GM18499 (cell line): ENCODE measurements around the gene GLUD1.
"Not testable (repeated sequence)": the region's sequence is repeated elsewhere in the genome, so short reads cannot be mapped to it uniquely, and the experiment has no call there.

Source experiments
- ATAC-seq: cut with Tn5 transposase; IDR thresholded peaks from one replicate; pipeline ENCODE4 v1.9.1; 2021; ENCODE audit warnings: moderate number of reproducible peaks; ENCODE audit not compliant: insufficient read depth, unreplicated experiment

GLUD1 gene

DNA sequence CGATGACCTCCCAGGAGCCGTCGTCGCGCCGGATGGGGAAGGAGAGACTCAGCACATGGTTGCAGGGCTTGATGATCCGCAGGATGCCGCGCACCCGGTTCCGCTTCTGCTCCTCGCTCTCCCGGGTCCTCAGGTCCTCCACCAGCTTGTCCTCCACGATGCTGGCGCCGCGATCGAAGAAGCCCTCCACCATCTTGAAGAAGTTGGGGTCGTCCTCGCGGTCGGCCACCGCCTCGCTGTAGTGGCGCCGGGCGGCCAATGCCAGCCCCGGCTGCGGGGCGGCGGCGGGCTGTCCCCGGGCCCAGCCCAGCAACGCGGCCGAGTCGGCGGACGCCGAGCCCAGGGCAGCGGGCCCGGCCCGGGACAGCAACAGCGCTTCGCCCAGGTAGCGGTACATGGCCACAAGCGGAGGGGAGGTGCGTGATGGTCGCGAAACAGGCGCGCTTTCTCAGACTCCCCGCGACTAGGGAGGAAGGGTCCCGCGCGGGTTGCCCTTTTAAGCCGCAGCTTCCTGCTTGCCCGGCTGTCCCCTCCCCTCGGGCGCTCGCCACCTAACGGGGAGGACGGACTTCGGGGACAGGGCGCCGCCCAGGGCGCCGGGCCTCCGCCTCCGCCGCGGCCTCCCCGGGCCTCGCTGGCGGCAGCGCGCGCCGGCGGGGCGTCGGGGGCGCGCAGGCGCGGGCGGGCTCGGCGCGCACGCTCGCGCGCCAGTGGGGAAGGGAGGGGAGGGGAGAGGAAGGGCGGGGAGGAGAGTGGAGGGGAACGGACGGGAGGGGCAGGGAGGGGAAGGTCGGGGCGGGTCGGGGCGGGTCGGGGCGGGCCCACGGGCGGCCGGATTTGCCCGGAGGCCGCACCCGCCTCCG lies at the start of gene GLUD1, which contains the start of gene SHLD2:
TSS of gene GLUD1 (minus strand) at position 471 of the 863 bp plus-strand sequence. CDS start at position 397, 74 bp downstream.
TSS of gene SHLD2 (plus strand) at position 834 of the 863 bp plus-strand sequence. CDS start 56,149 bp downstream, outside the sequence.
- peak; percentile 33 for ATAC-seq

DNA sequence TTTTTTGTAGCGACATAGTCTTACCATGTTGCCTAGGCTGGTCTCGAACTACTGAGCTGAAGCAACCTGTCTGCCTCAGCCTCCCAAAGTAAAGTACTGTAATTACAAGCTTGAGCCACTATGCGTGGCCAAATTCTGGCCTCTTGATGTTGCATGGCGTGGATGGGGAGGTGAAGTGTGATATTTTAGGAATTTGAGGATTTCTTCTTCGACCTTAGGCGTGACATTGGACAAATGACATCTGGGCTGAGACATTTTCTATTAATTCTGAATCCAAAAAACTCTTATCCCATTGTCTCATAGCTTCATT lies 48.4 kb upstream of the GLUD1 start:
- not testable (repeated sequence) for ATAC-seq

DNA sequence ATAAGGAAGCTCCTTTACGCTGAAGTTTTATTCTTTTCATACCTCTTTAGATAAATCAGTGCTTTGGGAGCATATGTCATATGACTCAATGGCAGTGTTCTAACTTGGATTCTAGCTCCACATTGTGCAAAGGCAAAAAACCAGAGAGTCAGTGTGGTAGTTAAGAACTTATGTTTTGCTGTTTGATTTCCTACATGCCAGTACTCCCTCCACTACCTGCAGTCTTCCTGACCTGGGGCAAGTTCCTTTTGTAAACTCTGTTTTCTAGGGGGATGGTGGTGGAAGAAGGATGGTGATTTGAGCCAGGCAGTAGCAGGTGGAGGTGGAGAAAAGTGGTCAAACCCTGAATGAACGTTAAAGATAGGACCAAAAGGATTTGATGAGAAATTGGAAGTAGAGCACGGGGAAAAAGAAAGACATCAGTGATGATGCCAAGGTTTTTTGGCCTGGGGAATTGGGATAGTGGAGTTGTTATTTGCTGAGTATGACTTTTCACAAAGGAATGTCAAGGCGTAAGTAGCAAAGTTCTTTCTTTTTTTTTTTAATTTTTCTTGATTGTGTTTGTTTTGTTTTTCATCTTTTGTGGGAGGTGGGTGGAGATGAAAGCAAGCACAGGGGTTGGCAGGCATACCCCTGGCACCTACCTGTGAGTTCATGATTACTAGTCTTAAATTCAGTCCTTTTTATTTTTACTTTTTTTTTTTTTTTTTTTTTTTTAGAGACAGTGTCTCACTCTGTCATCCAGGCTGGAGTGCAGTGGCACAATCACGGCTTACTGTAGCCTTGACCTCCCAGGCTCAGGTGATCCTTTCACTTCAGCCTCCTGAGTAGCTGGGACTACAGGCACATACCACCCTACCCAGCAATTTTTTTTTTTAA lies 47.8 kb upstream of the GLUD1 start:
- not testable (repeated sequence) for ATAC-seq

DNA sequence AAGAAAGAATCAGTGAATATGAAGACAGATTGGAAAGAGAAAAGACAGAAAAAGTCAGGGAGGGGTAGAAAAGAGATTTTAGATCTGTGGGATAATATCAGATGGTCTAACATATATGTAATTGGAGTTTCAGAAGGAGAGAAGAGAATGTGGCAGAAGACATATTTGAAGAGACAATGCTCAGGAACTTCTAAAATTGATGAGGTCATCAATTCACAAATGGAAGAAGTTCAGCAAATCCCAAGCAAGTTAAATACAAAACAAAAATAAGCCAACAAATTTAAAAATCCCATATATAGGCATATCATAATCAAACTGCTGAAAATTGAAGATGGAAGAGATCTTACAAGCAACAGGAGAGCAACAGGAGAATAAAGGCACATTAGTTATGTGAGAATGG lies 42.8 kb upstream of the GLUD1 start:
- ATAC-seq, result not testable (repeated sequence)

DNA sequence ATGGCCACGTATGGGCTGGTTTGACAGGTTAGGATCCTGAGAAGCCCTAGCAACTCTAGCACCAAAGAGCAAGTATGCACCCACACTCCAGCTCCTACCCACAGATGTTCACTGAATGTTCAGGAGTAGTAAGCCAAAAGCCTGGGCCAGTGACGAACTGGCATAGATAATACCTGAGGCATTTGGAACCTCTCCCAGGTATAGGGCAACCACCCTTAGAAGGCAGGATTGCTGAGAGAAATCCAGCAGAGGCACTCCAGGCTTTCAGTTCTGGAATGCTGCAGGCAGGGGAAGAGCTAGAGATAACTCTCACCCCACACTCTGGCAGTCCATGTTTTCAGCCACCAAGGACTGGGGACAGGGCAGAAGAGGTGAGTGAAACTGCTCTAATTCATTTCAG lies 39.8 kb upstream of the GLUD1 start:
- ATAC-seq, result not testable (repeated sequence)

DNA sequence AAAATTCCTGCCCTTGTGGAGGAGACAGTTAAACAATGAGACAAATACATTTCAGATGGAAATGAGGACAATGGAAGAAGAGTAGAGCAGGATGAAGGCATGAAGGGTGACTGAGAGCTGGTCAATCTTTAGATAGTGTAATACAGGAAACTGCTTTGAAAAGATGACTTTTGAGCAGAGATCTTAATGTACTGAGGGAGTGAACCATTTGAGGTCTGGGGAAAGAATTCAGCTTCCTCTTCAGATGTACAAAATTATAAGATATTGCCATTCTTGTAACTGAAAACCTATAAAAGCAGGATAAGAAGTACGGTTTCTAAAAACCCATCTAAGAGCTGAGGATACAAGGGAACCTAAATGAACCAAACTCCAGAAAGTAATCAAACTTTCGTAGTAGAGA lies 39.3 kb upstream of the GLUD1 start:
- ATAC-seq, result not testable (repeated sequence)

DNA sequence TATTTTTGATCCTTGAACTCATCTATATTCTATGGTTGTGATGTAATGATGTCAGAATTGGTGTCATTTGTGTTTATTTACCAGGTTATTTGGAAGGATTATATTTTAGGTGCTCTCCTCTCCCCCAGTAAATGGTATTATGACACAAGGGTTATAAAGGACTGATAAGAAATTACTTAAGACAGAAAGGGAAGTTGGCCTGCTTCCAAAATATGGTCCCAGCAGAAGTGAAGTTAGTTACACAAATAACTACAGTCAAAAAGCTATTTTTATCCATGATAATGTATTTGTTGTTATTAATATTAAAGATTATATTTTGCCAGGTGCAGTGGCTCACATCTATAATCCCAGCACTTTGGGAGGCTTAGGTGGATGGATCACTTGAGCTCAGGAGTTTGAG lies 37.5 kb upstream of the GLUD1 start:
- not testable (repeated sequence) for ATAC-seq

DNA sequence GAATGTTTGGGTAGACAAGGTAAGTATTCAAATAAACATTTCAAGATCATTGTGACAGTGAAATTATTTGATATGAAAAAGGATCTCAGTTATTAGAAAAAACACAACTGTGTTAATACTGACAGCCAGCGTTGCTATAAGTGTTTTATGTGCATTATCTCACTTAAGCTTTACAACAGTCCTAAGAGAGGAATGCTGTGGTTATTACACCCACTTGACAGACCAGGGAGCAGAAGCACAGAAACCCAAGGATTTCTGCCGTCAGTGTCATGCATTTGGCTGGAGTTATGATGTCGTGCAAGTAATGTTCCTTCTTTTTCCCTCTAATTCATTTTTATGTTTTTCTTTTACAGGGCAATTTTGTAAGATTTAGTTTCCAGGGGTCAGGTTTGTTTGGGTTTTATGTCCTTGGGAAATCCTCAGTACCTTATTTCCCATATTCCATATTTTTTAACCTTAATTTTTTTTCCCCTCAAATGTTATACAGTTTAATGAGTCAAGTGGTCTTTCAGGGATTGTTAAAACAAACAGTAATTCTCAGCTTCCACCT lies 33.0 kb upstream of the GLUD1 start:
- not testable (repeated sequence) for ATAC-seq

DNA sequence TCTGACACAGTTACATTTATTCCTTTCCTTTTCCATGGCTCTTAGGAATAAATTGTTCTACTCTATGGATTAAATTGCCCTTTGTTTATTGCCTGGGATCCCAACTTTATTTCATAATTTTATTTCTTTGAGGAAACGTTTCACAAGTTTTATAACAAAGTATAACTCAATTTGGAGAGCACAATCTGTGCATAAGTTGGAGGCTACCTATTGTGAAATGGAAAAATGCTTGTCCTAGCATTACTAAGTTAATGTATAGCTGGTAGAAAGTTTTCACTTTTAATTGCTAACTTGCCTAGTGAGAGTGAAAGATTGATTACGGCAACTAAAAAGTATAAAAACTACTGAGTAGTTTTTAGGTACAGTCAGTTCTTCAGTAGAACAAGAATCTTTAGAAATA lies 32.4 kb upstream of the GLUD1 start:
- not testable (repeated sequence) for ATAC-seq

DNA sequence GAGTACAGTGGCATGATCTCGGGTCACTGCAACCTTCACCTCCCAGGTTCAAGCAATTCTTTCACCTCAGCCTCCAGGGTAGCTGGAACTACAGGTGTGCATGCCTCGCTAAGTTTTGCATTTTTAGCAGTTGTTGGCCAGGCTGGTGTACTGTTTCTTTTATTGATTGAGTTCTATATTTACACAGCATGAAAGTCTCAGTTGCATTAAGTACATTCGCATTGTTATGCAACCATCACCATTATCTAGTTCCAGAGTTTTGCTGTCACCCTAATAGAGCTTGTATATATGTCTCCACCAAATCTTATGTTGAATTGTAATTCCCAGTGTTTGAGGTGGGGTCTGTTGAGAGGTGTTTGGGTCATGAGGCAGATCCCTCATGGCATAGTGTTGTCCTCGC lies 28.7 kb upstream of the GLUD1 start:
- ATAC-seq, result not testable (repeated sequence)

DNA sequence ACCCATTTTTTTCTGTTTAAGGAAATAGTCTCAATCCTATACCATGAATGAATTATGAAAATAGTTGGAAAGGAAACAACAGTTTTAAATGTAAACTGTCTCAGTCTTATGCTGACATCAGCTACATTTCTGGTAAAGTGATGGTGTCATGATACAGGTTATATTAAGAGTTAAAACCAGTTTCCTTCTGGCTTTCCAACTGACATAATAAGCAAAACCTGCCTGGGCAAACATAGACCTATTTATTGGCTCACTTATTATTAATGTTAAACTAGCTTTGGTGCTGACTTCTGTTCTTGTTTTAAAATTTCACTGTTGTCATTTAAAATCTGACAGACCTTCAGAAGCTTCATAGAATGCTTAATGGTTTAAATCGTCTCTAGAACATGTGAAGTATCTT lies 24.4 kb upstream of the GLUD1 start:
- not testable (repeated sequence) for ATAC-seq

DNA sequence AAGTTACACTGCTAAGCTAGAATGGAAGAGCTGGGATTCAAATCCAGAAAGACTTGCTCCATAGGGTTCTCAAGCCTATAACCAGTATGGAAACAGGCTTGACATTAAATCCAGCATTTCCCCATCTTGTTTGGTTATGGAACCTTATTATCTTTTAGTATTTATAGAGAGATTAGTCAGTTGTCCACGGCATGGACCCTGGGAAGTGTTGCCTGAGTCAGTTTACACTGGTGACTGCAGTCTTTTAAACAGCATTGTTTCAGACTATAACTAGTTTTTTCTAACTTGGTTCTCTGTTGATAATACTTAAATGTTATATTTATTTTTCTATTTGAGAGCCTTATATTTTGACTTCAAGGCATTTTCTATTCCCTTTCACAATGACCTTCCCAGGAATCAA lies 23.5 kb upstream of the GLUD1 start:
- ATAC-seq, result not testable (repeated sequence)

DNA sequence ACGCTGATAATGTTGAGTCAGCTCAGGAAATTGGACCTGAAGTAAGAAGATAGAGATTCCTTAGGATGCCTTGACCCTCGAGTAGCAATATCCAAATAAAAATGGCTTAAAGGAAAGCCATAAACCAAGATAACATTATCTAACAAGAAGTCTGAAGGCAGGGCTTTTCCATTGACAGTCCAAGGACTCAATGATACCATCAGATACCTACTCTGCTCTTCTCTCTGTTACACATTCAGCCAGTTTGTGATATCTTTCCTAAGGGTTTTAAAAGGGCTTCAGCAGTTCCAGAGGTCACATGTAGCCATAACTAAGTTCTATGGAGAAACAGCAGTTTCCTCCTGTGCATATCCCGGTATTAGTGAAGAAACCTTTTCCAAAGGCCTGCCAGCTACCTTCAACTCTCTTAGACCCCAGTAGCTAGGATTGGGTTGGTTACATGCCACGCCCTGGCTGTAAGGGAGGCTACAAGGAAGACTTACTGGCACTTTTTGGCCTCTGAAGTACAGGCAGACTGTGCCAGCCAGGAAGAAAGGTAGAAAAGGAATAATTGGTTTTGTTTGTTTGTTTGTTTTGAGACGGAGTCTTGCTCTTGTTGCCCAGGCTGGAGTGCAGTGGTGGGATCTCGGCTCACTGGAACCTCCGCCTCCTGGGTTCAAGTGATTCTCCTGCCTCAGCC lies 10.9 kb upstream of the GLUD1 start:
- no peak for ATAC-seq

DNA sequence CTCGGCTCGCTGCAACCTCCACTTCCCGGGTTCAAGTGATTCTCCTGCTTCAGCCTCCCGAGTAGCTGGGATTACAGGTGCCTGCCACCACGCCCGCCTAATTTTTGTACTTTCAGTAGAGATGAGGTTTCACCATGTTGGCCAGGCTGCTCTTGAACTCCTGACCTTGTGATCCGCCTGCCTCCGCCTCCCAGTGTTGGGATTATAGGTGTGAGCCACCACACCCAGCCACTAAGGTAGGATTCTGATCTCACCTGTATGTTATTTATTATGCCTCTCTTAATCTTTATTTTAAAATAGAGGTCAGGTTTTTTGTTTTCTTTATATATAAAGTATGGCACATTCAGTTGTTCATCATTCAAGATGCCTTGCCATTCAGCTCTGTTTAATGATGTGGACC lies 10.1 kb upstream of the GLUD1 start:
- ATAC-seq, result not testable (repeated sequence)

DNA sequence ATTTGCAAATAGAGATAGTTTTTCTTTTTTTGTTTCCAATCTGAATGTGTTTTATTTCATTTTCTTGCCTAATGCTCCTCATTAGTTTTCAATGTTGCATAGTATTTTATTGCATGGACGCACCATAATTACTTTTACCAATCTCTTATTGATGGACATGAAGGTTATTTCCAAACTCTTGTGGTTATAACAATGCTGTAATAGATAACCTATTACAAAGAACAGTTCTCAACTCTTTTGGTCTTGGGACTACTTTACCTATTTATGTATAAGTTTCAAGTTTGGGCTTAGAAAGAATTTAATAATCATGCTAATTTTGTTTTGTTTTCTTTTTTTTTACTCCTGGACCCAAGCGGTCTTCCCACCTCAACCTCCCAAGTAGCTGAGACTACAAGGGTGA lies 7.4 kb upstream of the GLUD1 start:
- ATAC-seq, result no peak

DNA sequence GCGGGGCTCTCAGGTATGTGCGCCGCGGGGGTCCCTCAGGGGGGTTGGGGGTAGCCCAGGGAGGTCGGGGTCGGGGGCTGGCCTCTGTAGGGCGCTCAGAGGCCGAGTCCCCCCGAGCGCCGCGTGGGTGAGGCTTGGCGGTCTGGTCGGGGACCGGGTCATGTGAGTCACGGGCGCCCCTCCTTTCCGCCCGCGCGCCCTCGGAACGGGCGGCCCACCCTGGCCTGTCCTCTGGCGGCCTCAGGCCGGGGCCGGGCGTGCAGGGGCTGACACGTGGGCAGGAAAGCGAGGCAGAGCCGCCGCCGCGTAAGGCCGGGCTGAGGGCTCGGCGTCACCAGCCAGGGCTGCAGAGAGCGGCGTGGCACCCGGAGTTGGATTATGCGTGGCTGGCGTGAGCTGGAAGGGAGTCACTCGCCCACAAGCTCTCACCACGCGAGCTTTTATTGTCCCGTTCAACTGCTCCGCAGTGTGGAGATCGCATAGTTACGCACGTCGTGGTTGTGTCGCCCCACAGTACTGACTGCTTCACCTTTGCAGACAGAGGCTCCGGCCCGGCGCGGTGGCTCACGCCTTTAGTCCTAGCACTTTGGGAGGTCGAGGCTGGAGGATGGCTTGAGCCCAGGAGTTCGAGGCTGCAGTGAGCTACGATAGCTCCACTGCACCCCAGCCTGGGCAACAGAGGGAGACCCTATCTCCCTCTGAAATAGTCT lies 748 bp upstream of the GLUD1 start:
- peak; percentile 29 for ATAC-seq

DNA sequence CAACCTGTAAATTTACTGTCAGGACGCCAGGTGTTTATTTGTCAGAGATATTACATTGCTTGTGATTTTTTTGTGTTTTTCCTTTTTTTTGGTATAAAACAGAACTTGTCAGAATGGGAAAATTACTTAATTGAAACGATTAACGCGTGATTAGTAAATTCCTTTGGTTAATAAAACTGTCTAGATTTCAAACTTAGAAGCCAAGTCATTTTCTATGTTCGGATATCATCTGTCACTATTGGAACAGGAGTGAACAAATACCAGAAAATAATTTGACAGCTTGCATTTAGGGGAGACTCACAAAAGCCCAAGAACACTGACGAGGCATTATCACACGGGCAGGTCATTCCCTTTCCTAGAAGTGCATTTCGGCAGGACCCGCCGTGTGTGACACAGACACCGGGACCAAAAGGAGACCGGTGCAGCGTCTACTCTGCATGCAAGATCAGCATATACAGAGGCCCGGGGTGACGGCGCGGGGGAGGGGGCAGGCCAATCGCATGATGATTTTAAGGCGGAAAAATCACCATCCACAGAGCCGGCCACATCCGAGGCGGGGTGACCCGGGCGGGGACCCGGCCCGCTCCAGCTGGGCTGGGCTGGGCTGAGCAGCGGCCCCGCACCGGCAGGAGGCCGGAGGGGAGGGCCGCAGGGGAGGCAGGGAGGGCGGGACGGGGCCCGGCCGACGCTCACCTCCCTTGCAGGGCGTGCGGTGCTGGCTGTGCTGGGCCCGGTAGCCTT lies 841 bp downstream of the GLUD1 start:
- peak; percentile 7 for ATAC-seq

DNA sequence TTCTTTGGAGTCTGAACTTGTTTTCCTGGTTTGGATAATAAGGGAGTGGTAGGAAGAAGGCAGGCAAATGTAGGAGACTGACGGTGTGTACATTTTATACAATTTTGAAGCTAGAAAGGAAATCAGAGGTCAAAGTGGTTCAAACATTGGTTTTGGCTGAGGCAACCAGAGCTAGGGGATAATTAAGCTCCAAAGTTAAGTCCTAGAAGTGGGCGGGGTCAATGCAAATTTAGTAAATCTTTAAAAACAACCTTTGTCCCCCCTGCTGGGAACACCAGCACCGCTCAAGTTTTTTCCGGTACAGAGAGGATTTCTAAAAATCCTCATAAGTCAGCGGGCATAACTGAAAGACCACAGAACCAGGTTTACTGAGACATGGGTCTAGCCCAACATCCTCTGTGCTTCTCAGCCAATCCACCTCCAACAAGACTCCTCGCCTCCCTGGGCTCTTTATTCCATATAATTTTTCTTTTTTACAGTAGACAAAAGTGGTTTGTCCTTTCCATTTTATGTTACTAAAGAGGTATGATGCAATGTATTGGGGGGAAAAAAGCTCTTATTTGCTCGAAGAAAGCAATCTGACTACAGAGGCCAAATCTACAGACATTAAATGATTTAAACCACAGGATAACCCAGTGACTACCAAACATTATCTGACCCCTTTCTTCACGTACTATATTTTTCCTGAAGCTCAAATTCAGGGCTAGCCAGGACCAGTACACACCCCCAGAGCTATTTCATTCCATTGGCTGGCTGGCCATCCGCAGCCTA lies 1.6 kb downstream of the GLUD1 start:
- no peak for ATAC-seq
